Gastroesophageal sphincter (tissue), 3 donors: ENCODE measurements around the gene HSBP1L1.

ENCODE experiments used
- CTCF ChIP-seq, 4 experiments: fragments of 200-600 bp in 2 of 4; fragments of 450-650 bp in 2 of 4; sonication (generic) in 1 of 4; IDR thresholded peaks; one replicate each; pipeline ENCODE4 v1.5.1; 2017 to 2019; ENCODE audit warnings: antibody characterized with exemption in 4 of 4, mild to moderate bottlenecking in 2 of 4, moderate library complexity in 2 of 4
- EP300 ChIP-seq: sonication (generic); formaldehyde crosslinking; IDR thresholded peaks from one replicate; pipeline ENCODE4 v1.6.1; 2017; ENCODE audit warnings: antibody characterized with exemption, mild to moderate bottlenecking
- POLR2A ChIP-seq, 2 donors: fragments of 450-650 bp; IDR thresholded peaks; one replicate each; pipeline ENCODE4 v1.6.1; 2017; ENCODE audit warnings: antibody characterized with exemption in 2 of 2, mild to moderate bottlenecking in 2 of 2, moderate library complexity in 1 of 2
- POLR2AphosphoS5 ChIP-seq: sonication (generic); formaldehyde crosslinking; IDR thresholded peaks from one replicate; pipeline ENCODE4 v1.6.1; 2017; ENCODE audit warnings: antibody characterized with exemption

- no peak for TF ChIP-seq CTCF (IDR thresholded peaks at IDR 0.05)
- no peak for TF ChIP-seq POLR2A (IDR thresholded peaks at IDR 0.05)
- TF ChIP-seq EP300: no peak
- no peak for TF ChIP-seq POLR2AphosphoS5
These were observed 16.4 kb upstream of the HSBP1L1 start for GRCh38 chr18:79947881-79948610.
